Neural cell (in vitro differentiated cells): ENCODE results near the gene LMNB1. TPM values are rescaled to one million over a fixed set of nuclear protein-coding genes. Genes with fewer than 3 reads are reported as not detected.

Source experiments
- H2AFZ ChIP-seq: fragments of 200-600, 300-800 bp; sonication (generic), shearing (Covaris generic); 2 replicates; pipeline ENCODE4 v1.6.0; 2014; ENCODE audit warnings: low read depth, mild to moderate bottlenecking, antibody characterized with exemption, low read length, moderate library complexity
- H3F3A ChIP-seq: fragments of 200-600 bp; shearing (Covaris generic); 2 replicates; pipeline ENCODE4 v1.6.1; 2016; ENCODE audit warnings: mild to moderate bottlenecking, moderate library complexity, mixed read lengths, antibody characterized with exemption, low read length; ENCODE audit not compliant: insufficient read depth, poor library complexity, severe bottlenecking
- H3K27ac ChIP-seq: fragments of 200-600, 300-800 bp; sonication (generic), shearing (Covaris generic); 2 replicates; pipeline ENCODE4 v1.5.1; 2014; ENCODE audit warnings: mild to moderate bottlenecking, low read length, moderate library complexity
- H3K27me3 ChIP-seq: fragments of 300-800, 200-600 bp; sonication (generic), shearing (Covaris generic); 2 replicates; pipeline ENCODE4 v1.6.0; 2014; ENCODE audit warnings: mild to moderate bottlenecking, low read depth, low read length, moderate library complexity; ENCODE audit not compliant: insufficient read depth
- H3K36me3 ChIP-seq: fragments of 300-800, 200-600 bp; sonication (generic), shearing (Covaris generic); 2 replicates; pipeline ENCODE4 v1.5.1; 2014; ENCODE audit warnings: mild to moderate bottlenecking, antibody characterized with exemption, low read length, moderate library complexity; ENCODE audit not compliant: insufficient read depth
- H3K4me2 ChIP-seq: fragments of 300-800, 200-600 bp; sonication (generic), shearing (Covaris generic); 2 replicates; pipeline ENCODE4 v1.6.0; 2014; ENCODE audit warnings: mild to moderate bottlenecking, low read length
- H3K4me3 ChIP-seq: fragments of 300-800, 200-600 bp; sonication (generic), shearing (Covaris generic); 2 replicates; pipeline ENCODE4 v1.5.1; 2014; ENCODE audit warnings: mild to moderate bottlenecking, low read length, moderate library complexity
- H3K79me2 ChIP-seq: fragments of 200-600 bp; shearing (Covaris generic); replicated peaks from 2 replicates; pipeline ENCODE4 v1.6.0; 2014; ENCODE audit warnings: mild to moderate bottlenecking, low read length, moderate library complexity; ENCODE audit not compliant: insufficient read depth
- H3K9ac ChIP-seq: fragments of 300-800, 200-600 bp; sonication (generic), shearing (Covaris generic); 2 replicates; pipeline ENCODE4 v1.6.1; 2016; ENCODE audit warnings: mild to moderate bottlenecking, low read length, mixed read lengths
- H3K9me2 ChIP-seq: fragments of 200-600 bp; shearing (Covaris generic); 2 replicates; pipeline ENCODE4 v1.6.1; 2016; ENCODE audit warnings: mild to moderate bottlenecking, low read length, mixed read lengths; ENCODE audit not compliant: insufficient read depth
- H3K9me3 ChIP-seq: fragments of 200-600, 300-800 bp; sonication (generic), shearing (Covaris generic); 2 replicates; pipeline ENCODE4 v1.6.1; 2016; ENCODE audit warnings: mild to moderate bottlenecking, mixed run types, low read length, moderate library complexity, mixed read lengths
- H4K20me1 ChIP-seq: fragments of 200-600 bp; shearing (Covaris generic); 2 replicates; pipeline ENCODE4 v1.6.1; 2016; ENCODE audit warnings: mild to moderate bottlenecking, mixed run types; ENCODE audit not compliant: insufficient read depth
- EP300 ChIP-seq: fragments of 450-650 bp; conservative IDR thresholded peaks from 2 replicates; pipeline ENCODE4 v1.6.1; 2014; ENCODE audit warnings: antibody characterized with exemption, mild to moderate bottlenecking, moderate library complexity; ENCODE audit not compliant: poor library complexity, severe bottlenecking
- EZH2 ChIP-seq: fragments of 200-600, 300-800 bp; shearing (Covaris generic), sonication (generic); IDR thresholded peaks from 2 replicates; pipeline ENCODE4 v1.6.1; 2014; ENCODE audit warnings: antibody characterized with exemption, low read length, borderline replicate concordance, mild to moderate bottlenecking; ENCODE audit not compliant: insufficient read depth, poor library complexity, severe bottlenecking
- MXI1 ChIP-seq: fragments of 450-650 bp; conservative IDR thresholded peaks from 2 replicates; pipeline ENCODE4 v1.6.1; 2014; ENCODE audit warnings: antibody characterized with exemption, mild to moderate bottlenecking; ENCODE audit not compliant: poor library complexity, severe bottlenecking
- POLR2AphosphoS5 ChIP-seq: IDR thresholded peaks from 2 replicates; pipeline ENCODE4 v1.6.1; 2012
- RAD21 ChIP-seq: fragments of 450-650 bp; conservative IDR thresholded peaks from 2 replicates; pipeline ENCODE4 v1.6.1; 2014; ENCODE audit warnings: antibody characterized with exemption, mild to moderate bottlenecking, moderate library complexity
- SMC3 ChIP-seq: fragments of 450-650 bp; conservative IDR thresholded peaks from 2 replicates; pipeline ENCODE4 v1.6.1; 2014; ENCODE audit warnings: antibody characterized with exemption, mild to moderate bottlenecking, moderate library complexity; ENCODE audit not compliant: poor library complexity
- TAF1 ChIP-seq: IDR thresholded peaks from 2 replicates; pipeline ENCODE4 v1.6.1; 2012; ENCODE audit warnings: low read depth
- polyA plus RNA-seq: library from polyadenylated mRNA; depleted of rRNA; stranded (reverse); fragments of >200 nt; gene quantifications from 2 replicates; pipeline ENCODE4 v1.2.3, GENCODE V29; 2014
- TF ChIP-seq, protein P1 (sequence below): IDR thresholded peaks from 2 replicates; pipeline ENCODE4 v1.6.1; 2012; ENCODE audit warnings: borderline replicate concordance
- TF ChIP-seq, protein P2 (sequence below): fragments of 450-650 bp; IDR thresholded peaks from 2 replicates; pipeline ENCODE4 v1.5.1; 2014; ENCODE audit warnings: antibody characterized with exemption, mild to moderate bottlenecking, moderate library complexity; ENCODE audit not compliant: poor library complexity, severe bottlenecking

LMNB1 gene
- polyA plus RNA-seq, 1 donor from 2014 or later = 91.0 TPM

DNA sequence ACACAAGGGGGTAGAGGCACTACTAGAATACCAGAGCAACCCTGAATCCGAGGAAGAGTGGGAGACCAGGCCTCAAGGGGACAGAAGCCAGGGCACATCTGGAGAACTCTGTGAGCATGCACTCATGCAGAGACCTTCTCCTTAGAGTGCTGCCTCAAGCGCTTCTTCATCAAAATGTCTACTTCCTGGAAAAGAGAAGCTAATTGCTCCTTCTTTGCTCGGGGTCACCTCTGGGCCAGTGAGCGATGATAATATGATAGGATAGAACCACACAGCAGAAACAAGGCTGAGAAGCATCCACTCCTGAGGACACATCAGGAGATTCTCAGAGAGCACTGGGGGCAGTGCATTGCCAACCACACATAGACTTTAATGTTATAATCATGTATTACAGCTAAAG is 23.7 kb upstream of the LMNB1 start:
- Histone ChIP-seq H3K9me2 (no peaks in the 10 kb centered on the region), H3K27me3 (no peaks in the 10 kb centered on the region), H3K4me3 (no peak overlapping the region), H3K4me2 (no peak overlapping the region), H3K79me2 (no peaks in the 10 kb centered on the region), H3K36me3 (no peaks in the 10 kb centered on the region), H3F3A (no peaks in the 10 kb centered on the region), H4K20me1 (no peaks in the 10 kb centered on the region), H3K9ac (no peak overlapping the region), H3K9me3 (no peaks in the 10 kb centered on the region), H3K27ac (no peak overlapping the region), H2AFZ (no peak overlapping the region)
- no peak for TF ChIP-seq SMC3
- TF ChIP-seq, protein P1, sequence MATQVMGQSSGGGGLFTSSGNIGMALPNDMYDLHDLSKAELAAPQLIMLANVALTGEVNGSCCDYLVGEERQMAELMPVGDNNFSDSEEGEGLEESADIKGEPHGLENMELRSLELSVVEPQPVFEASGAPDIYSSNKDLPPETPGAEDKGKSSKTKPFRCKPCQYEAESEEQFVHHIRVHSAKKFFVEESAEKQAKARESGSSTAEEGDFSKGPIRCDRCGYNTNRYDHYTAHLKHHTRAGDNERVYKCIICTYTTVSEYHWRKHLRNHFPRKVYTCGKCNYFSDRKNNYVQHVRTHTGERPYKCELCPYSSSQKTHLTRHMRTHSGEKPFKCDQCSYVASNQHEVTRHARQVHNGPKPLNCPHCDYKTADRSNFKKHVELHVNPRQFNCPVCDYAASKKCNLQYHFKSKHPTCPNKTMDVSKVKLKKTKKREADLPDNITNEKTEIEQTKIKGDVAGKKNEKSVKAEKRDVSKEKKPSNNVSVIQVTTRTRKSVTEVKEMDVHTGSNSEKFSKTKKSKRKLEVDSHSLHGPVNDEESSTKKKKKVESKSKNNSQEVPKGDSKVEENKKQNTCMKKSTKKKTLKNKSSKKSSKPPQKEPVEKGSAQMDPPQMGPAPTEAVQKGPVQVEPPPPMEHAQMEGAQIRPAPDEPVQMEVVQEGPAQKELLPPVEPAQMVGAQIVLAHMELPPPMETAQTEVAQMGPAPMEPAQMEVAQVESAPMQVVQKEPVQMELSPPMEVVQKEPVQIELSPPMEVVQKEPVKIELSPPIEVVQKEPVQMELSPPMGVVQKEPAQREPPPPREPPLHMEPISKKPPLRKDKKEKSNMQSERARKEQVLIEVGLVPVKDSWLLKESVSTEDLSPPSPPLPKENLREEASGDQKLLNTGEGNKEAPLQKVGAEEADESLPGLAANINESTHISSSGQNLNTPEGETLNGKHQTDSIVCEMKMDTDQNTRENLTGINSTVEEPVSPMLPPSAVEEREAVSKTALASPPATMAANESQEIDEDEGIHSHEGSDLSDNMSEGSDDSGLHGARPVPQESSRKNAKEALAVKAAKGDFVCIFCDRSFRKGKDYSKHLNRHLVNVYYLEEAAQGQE = no peak
- TF ChIP-seq EP300 = no peak
- no peak for TF ChIP-seq POLR2AphosphoS5
- TF ChIP-seq MXI1 = no peak
- no peak for TF ChIP-seq RAD21
- no peak for TF ChIP-seq EZH2
- TF ChIP-seq TAF1 = no peak
- TF ChIP-seq, protein P2, sequence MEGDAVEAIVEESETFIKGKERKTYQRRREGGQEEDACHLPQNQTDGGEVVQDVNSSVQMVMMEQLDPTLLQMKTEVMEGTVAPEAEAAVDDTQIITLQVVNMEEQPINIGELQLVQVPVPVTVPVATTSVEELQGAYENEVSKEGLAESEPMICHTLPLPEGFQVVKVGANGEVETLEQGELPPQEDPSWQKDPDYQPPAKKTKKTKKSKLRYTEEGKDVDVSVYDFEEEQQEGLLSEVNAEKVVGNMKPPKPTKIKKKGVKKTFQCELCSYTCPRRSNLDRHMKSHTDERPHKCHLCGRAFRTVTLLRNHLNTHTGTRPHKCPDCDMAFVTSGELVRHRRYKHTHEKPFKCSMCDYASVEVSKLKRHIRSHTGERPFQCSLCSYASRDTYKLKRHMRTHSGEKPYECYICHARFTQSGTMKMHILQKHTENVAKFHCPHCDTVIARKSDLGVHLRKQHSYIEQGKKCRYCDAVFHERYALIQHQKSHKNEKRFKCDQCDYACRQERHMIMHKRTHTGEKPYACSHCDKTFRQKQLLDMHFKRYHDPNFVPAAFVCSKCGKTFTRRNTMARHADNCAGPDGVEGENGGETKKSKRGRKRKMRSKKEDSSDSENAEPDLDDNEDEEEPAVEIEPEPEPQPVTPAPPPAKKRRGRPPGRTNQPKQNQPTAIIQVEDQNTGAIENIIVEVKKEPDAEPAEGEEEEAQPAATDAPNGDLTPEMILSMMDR = no peak

DNA sequence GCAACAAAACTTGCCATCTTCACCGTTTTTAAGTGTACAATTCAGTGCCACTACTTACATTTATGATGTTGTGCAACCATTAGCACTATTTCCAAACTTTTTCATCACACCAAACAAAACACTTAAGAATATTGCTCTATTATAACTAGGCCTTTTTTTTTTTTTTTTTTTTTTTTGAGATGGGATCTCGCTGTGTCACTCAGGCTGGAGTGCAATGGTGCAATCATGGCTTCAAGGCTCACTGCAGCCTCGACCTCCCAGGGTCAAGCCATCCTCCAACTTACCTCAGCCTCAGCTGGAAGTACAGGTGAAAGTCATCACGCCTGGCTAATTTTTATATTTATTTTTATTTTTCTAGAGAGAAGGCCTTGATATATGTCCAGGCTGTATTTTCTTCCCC is 22.3 kb upstream of the LMNB1 start:
- Histone ChIP-seq H3K36me3 (no peaks in the 10 kb centered on the region), H2AFZ (no peak overlapping the region), H3K27me3 (no peaks in the 10 kb centered on the region), H3K4me2 (no peak overlapping the region), H3F3A (no peaks in the 10 kb centered on the region), H3K4me3 (no peak overlapping the region), H3K9ac (no peak overlapping the region), H3K9me3 (no peaks in the 10 kb centered on the region), H3K27ac (no peak overlapping the region), H3K9me2 (no peaks in the 10 kb centered on the region), H3K79me2 (no peaks in the 10 kb centered on the region), H4K20me1 (no peaks in the 10 kb centered on the region)
- TF ChIP-seq SMC3 (no peak), POLR2AphosphoS5 (no peak), TAF1 (no peak), EP300 (no peak), EZH2 (no peak), RAD21 (no peak), MXI1 (no peak)
- TF ChIP-seq, protein P2 = no peak
- TF ChIP-seq, protein P1 = no peak
